ENCODE results near the gene TNFRSF19.

- TF ChIP-seq, protein P1, sequence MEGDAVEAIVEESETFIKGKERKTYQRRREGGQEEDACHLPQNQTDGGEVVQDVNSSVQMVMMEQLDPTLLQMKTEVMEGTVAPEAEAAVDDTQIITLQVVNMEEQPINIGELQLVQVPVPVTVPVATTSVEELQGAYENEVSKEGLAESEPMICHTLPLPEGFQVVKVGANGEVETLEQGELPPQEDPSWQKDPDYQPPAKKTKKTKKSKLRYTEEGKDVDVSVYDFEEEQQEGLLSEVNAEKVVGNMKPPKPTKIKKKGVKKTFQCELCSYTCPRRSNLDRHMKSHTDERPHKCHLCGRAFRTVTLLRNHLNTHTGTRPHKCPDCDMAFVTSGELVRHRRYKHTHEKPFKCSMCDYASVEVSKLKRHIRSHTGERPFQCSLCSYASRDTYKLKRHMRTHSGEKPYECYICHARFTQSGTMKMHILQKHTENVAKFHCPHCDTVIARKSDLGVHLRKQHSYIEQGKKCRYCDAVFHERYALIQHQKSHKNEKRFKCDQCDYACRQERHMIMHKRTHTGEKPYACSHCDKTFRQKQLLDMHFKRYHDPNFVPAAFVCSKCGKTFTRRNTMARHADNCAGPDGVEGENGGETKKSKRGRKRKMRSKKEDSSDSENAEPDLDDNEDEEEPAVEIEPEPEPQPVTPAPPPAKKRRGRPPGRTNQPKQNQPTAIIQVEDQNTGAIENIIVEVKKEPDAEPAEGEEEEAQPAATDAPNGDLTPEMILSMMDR (IDR thresholded peaks at IDR 0.05): no peak
- TF ChIP-seq POLR2A (IDR thresholded peaks at IDR 0.05) (no peak), POLR2AphosphoS5 (IDR thresholded peaks at IDR 0.05) (no peak)
Measured at GRCh38 chr13:23629566-23630272, 59.5 kb downstream of the TNFRSF19 start.
